Stimulated activated CD4-positive, alpha-beta T cell treated with anti-CD3 and anti-CD28 coated beads, Interleukin-2, amount 100 ng/mL, for 4 hours (primary cell): ENCODE data around the gene CES2.
A peak's percentile ranks its signal among the peaks of the same experiment; 100 is the strongest.
"Not testable (repeated sequence)": the region's sequence is repeated elsewhere in the genome, so short reads cannot be mapped to it uniquely, and the experiment has no call there.

Experiments used
- DNase-seq: peaks from one replicate; pipeline ENCODE4 v3.0.0-alpha.2; 2020; ENCODE audit warnings: low read depth

CES2 gene

GRCh38 chr16:66953462-66954096 lies 18.3 kb downstream of the CES2 start:
- no peak for DNase-seq

DNA sequence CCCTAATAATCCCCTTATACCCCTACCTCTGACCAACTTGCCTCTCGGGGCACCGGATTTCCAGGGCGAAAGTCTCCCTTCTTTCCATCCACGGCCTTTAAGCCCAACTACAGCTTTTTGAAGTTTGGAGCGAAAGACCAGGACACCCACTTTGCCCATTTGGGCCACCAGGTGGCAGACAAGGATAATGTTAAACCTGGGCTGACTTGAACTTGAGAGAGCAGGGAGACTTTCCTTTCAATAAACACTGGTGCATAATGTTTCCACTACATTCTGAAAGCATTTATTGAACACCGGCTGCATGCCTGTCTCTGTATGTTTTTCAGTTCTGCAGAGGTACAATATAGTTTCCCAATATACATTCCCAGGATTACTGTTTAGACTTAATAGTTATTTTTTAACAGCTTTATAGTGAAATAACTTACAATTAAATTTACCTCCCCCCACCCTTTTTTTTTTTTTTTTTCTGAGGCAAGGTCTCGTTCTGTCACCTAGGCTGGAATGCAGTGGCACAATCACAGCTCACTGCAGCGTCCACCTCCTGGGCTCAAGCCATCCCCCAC lies 18.9 kb downstream of the CES2 start:
- peak; percentile 60 for DNase-seq

- not testable (repeated sequence) for DNase-seq
These were observed 20.2 kb downstream of the CES2 start for GRCh38 chr16:66955363-66956153.

DNA sequence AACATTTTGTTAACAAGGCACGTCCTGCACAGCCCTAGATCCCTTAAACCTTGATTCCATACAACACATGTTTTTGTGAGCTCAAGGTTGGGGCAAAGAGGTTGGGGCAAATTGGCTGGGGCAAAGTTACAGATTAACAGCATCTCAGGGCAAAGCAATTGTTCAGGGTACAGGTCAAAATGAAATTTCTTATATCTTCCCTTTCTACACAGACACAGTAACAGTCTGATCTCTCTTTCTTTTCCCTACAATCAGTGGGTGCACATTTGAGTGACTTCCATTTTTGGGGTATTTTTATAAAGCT lies 20.8 kb downstream of the CES2 start:
- not testable (repeated sequence) for DNase-seq

- no peak for DNase-seq
These were observed 23.8 kb downstream of the CES2 start for GRCh38 chr16:66958857-66959703.

- no peak for DNase-seq
These were observed 24.4 kb downstream of the CES2 start for GRCh38 chr16:66959704-66960161.

DNA sequence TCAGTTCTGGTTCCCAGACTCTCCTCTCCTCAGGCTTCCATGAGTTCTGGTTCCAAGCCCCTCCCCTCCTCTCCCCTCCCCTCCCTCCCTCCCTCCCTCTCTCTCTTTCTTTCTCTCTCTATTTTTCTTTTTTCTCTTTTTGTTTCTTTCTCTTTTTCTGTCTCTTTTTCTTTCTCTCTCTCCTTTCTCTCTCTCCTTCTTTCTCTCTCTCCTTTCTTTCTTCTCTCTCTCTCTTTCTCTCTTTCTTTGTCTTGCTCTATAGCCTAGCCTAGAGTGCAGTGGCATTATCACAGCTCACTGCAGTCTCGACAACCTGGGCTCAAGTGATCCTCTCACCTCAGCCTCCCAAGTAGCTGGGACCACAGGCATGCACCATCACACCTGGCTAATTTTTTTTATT lies 25.0 kb downstream of the CES2 start:
- DNase-seq: no peak

DNA sequence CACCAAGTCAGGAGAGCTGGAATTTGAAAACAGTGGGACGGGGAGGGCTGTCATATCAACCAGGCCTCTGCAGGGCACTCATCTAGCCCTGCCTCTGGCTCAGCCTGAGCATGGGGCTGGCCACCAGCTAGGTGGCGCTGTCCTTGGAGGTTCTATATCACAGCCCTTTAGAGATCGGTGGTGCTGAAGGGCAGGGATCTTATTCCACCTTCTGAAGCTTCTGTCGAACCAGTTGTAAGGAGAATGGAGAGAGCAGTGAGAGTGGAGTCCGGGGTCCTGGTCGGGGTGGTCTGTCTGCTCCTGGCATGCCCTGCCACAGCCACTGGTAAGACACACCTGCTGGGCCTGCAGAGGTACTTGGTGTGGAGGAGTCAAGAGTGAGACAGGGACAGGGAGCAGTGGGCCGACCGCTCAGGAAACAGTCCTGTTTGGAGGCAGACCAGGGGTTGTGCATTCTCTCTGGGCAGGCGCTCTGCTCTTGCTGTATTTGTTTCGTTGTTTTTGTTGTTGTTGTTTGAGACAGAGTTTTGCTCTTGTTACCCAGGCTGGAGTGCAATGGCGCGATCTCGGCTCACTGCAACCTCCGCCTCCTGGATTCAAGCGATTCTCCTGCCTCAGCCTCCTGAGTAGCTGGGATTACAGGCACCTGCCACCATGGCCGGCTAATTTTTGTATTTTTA lies 25.9 kb downstream of the CES2 start, which contains the start of gene CES3:
CES3 (plus strand) TSS at position 202 of the 680 bp plus-strand sequence; CDS start at position 244, 42 bp downstream.
- peak; percentile 37 for DNase-seq

DNA sequence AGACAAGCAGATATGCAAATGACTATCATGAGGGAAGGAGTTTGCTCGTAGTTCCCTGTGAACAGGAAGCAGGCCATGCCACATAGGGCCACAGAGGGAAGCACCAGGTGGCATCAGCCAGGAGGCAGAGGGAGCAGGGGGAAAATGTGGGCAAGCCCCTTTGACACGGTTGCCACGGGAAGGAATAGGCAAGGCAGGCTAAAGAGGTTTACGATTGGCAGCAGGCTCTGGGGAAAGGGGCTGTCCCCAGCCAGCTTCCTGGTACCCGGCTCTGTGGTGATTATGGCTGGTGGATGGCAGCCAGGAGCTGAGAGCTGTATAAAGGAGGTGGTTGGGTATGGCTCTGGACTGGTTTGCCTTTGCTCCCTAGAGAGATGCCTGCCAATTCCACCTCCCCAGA lies 26.6 kb downstream of the CES2 start:
- no peak for DNase-seq

- DNase-seq: no peak
These were observed 28.7 kb downstream of the CES2 start for GRCh38 chr16:66964049-66964448.

DNA sequence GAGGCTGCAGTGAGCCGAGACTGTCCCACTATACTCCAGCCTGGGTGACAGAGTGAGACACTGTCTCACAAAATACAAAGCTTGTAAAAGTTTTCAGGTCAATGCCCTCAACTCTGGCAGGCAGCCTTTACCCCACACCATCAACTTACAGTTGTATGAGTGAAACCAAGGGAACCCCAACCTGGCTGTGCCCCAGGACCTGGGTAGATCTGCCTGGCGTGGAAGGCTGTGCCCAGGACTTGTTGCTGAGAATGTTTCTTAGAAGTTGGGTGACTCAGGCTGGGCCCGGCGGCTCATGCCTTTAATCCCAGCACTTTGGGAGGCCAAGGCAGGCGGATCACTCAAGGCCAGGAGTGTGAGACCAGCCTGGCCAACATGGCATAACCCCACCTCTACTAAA lies 33.5 kb downstream of the CES2 start:
- DNase-seq: no peak

- no peak for DNase-seq
These were observed 35.7 kb downstream of the CES2 start for GRCh38 chr16:66970775-66971720.

DNA sequence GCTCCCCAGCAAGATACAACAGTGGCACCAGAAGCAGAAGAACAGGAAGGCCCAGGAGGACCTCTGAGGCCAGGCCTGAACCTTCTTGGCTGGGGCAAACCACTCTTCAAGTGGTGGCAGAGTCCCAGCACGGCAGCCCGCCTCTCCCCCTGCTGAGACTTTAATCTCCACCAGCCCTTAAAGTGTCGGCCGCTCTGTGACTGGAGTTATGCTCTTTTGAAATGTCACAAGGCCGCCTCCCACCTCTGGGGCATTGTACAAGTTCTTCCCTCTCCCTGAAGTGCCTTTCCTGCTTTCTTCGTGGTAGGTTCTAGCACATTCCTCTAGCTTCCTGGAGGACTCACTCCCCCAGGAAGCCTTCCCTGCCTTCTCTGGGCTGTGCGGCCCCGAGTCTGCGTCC lies 37.7 kb downstream of the CES2 start:
- DNase-seq: no peak

DNA sequence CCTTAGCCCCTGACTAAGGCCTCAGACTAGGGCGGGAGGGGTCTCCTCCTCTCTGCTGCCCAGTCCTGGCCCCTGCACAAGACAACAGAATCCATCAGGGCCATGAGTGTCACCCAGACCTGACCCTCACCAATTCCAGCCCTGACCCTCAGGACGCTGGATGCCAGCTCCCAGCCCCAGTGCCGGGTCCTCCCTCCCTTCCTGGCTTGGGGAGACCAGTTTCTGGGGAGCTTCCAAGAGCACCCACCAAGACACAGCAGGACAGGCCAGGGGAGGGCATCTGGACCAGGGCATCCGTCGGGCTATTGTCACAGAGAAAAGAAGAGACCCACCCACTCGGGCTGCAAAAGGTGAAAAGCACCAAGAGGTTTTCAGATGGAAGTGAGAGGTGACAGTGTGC lies 38.4 kb downstream of the CES2 start:
- DNase-seq: no peak

GRCh38 chr16:66974156-66974931 lies 39.0 kb downstream of the CES2 start:
- DNase-seq: not testable (repeated sequence)

- peak; percentile 38 for DNase-seq
These were observed 39.6 kb downstream of the CES2 start for GRCh38 chr16:66974932-66975246.

- no peak for DNase-seq
These were observed 40.1 kb downstream of the CES2 start for GRCh38 chr16:66975302-66975893.

GRCh38 chr16:66976746-66977145 lies 41.4 kb downstream of the CES2 start:
- no peak for DNase-seq

DNA sequence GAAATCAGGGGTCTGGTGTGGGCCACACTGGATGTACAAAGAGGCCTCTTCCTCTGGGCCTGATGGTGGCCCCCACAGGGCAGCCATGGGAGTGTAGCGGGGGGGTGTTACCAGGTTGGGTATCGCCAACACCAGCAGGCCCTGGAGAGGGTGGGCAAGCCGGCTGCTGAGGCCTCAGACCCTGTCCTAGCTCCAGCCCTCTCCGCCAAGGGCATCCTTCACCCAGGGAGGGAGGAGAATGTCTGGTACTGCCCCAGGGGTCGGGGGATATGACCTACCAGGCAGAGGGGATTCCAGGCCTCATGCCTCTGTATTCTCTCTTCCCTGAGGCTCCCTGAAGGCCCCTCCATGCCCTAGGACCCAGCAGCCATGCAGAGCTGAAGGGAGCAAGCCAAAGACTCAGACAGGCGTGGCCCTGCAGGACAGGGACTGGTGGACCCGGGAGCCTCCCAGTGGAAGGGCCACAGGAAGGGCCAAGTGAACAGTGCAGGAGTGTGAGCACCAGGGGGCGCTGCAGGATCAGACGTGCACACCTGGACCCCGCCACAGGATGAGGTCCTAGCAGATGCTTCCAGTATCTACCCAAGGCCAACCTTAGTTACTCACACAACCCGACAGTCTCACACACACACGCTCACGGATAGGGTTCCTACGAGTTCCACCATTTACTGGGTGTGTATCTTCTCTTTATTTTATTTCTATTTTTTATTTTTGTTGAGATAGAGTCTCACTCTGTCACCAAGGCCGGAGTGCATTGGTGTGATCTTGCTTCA lies 42.2 kb downstream of the CES2 start:
- DNase-seq: peak; percentile 80
